ENCODE data around the gene F8.

The F8 gene

DNA sequence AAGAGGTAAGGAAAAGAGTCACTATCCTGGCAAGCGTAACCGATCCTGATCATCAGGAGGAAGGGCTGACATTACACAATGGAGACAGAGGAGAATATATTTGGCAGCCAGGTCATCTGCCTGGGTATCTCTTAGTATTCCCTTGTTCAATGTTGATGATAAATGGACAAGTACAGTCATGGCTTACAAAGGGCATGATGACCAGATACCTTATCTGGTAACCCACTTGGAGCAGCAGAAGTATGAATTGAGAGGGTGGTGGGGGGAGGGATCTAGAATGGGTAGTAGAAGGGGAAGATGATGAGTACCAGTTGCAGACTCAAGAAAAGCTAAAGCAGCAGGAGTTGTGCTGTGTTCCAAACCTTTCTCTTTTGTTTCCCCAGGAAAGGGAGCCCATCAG lies 17.3 kb downstream of the F8 start:
- H3K4me3 ChIP-seq (ENCODE audit: low read length, poor library complexity, severe bottlenecking), result no peak overlapping the region
- no peak overlapping the region for H3K9ac ChIP-seq (ENCODE audit: low read depth, low read length, poor library complexity, severe bottlenecking)
- H3K9me3 ChIP-seq (ENCODE audit: insufficient read depth, low read depth, low read length), result no peaks in the 10 kb centered on the region
- no peak overlapping the region for H2AFZ ChIP-seq (ENCODE audit: low read length)
- H3K4me1 ChIP-seq (ENCODE audit: insufficient read depth, low read length, poor library complexity, severe bottlenecking), result no peaks in the 10 kb centered on the region
- no peaks in the 10 kb centered on the region for H3K36me3 ChIP-seq (ENCODE audit: insufficient read depth, low read length)
- no peaks in the 10 kb centered on the region for H4K20me1 ChIP-seq (ENCODE audit: insufficient read depth, low read length, poor library complexity, severe bottlenecking)
- H3K4me2 ChIP-seq (ENCODE audit: low read depth, low read length, poor library complexity, severe bottlenecking), result no peak overlapping the region
- H3K79me2 ChIP-seq (ENCODE audit: insufficient read depth, low read length), result no peaks in the 10 kb centered on the region
- H3F3A ChIP-seq (ENCODE audit: low read depth), result no peaks in the 10 kb centered on the region
- no peaks in the 10 kb centered on the region for H3K9me2 ChIP-seq (replicated peaks; ENCODE audit: low read depth, low read length)
- no peaks in the 10 kb centered on the region for H3K27me3 ChIP-seq (ENCODE audit: insufficient read depth, low read length, poor library complexity, severe bottlenecking)
- no peak for TF ChIP-seq EZH2phosphoT487 (IDR thresholded peaks at IDR 0.05; ENCODE audit: borderline replicate concordance)
- TF ChIP-seq, protein P1, sequence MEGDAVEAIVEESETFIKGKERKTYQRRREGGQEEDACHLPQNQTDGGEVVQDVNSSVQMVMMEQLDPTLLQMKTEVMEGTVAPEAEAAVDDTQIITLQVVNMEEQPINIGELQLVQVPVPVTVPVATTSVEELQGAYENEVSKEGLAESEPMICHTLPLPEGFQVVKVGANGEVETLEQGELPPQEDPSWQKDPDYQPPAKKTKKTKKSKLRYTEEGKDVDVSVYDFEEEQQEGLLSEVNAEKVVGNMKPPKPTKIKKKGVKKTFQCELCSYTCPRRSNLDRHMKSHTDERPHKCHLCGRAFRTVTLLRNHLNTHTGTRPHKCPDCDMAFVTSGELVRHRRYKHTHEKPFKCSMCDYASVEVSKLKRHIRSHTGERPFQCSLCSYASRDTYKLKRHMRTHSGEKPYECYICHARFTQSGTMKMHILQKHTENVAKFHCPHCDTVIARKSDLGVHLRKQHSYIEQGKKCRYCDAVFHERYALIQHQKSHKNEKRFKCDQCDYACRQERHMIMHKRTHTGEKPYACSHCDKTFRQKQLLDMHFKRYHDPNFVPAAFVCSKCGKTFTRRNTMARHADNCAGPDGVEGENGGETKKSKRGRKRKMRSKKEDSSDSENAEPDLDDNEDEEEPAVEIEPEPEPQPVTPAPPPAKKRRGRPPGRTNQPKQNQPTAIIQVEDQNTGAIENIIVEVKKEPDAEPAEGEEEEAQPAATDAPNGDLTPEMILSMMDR (conservative IDR thresholded peaks at IDR 0.05; ENCODE audit: low read length), result no peak

DNA sequence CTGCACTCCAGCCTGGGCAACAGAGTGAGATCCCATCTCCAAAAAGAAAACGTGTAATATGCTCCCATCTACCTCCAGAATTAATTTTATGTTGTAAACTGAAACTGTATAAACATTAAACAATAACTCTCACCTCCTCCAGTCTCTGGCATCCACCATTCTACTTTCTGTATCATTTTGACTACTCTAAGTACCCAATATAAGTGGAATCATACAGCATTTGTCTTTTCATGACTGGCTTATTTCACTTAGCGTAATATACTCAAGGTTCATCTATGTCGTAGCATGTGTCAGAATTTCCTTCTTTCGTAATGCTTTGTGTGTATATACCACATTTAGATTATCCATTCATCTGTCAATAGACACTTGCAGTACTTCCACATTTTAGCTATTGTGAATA lies 20.6 kb downstream of the F8 start:
- H3K4me2 ChIP-seq (ENCODE audit: low read depth, low read length, poor library complexity, severe bottlenecking), result no peak overlapping the region
- H3K36me3 ChIP-seq (ENCODE audit: insufficient read depth, low read length), result no peaks in the 10 kb centered on the region
- no peak overlapping the region for H3K4me3 ChIP-seq (ENCODE audit: low read length, poor library complexity, severe bottlenecking)
- no peaks in the 10 kb centered on the region for H3K27me3 ChIP-seq (ENCODE audit: insufficient read depth, low read length, poor library complexity, severe bottlenecking)
- H3K9me2 ChIP-seq (replicated peaks; ENCODE audit: low read depth, low read length), result no peaks in the 10 kb centered on the region
- H3K9me3 ChIP-seq (ENCODE audit: insufficient read depth, low read depth, low read length), result no peaks in the 10 kb centered on the region
- no peaks in the 10 kb centered on the region for H4K20me1 ChIP-seq (ENCODE audit: insufficient read depth, low read length, poor library complexity, severe bottlenecking)
- H2AFZ ChIP-seq (ENCODE audit: low read length), result no peak overlapping the region
- no peaks in the 10 kb centered on the region for H3F3A ChIP-seq (ENCODE audit: low read depth)
- H3K4me1 ChIP-seq (ENCODE audit: insufficient read depth, low read length, poor library complexity, severe bottlenecking), result no peaks in the 10 kb centered on the region
- no peak for TF ChIP-seq EZH2phosphoT487 (IDR thresholded peaks at IDR 0.05; ENCODE audit: borderline replicate concordance)
- TF ChIP-seq, protein P1 (conservative IDR thresholded peaks at IDR 0.05; ENCODE audit: low read length), result no peak
- no peak overlapping the region for H3K9ac ChIP-seq (ENCODE audit: low read depth, low read length, poor library complexity, severe bottlenecking)
- H3K79me2 ChIP-seq (ENCODE audit: insufficient read depth, low read length), result no peaks in the 10 kb centered on the region

DNA sequence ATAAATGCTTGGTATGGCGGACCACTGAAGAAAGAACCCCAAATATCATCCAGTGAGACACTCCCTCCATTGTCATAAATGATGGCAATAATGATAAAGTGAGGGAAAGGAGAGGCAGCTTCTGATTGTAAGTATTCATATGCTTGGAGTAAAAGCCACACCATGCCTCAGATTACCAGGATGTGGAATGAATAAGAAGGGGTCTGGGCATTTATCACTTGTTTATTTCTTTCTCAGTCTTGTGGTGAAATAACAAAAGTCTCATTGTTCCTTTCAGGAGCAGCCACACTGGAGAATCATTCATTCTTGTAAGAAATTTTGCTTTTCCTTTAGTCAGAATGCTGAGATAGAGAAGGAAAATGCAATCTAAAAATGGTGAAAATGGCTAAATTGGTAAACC lies 21.7 kb downstream of the F8 start:
- Histone ChIP-seq H3F3A (ENCODE audit: low read depth) (no peaks in the 10 kb centered on the region), H3K9me2 (replicated peaks; ENCODE audit: low read depth, low read length) (no peaks in the 10 kb centered on the region), H3K4me3 (ENCODE audit: low read length, poor library complexity, severe bottlenecking) (no peak overlapping the region), H3K36me3 (ENCODE audit: insufficient read depth, low read length) (no peaks in the 10 kb centered on the region), H2AFZ (ENCODE audit: low read length) (no peak overlapping the region), H3K79me2 (ENCODE audit: insufficient read depth, low read length) (no peaks in the 10 kb centered on the region), H4K20me1 (ENCODE audit: insufficient read depth, low read length, poor library complexity, severe bottlenecking) (no peaks in the 10 kb centered on the region), H3K4me1 (ENCODE audit: insufficient read depth, low read length, poor library complexity, severe bottlenecking) (no peaks in the 10 kb centered on the region), H3K9ac (ENCODE audit: low read depth, low read length, poor library complexity, severe bottlenecking) (no peak overlapping the region), H3K27me3 (ENCODE audit: insufficient read depth, low read length, poor library complexity, severe bottlenecking) (no peaks in the 10 kb centered on the region), H3K4me2 (ENCODE audit: low read depth, low read length, poor library complexity, severe bottlenecking) (no peak overlapping the region), H3K9me3 (ENCODE audit: insufficient read depth, low read depth, low read length) (no peaks in the 10 kb centered on the region)
- TF ChIP-seq, protein P1 (conservative IDR thresholded peaks at IDR 0.05; ENCODE audit: low read length), result no peak
- no peak for TF ChIP-seq EZH2phosphoT487 (IDR thresholded peaks at IDR 0.05; ENCODE audit: borderline replicate concordance)
